HepG2 (cell line): ENCODE results near the gene ZNF674. TPM values are rescaled to one million over a fixed set of nuclear protein-coding genes. Genes with fewer than 3 reads are reported as not detected.

Experiments
- ELF1 ChIP-seq: sonication (generic); formaldehyde crosslinking; IDR thresholded peaks from 2 replicates; pipeline ENCODE4 v1.4.0; 2020; ENCODE audit warnings: missing genetic modification reagents
- GATA4 ChIP-seq: sonication (generic); IDR thresholded peaks from 2 replicates; pipeline ENCODE4 v1.6.1; 2016; ENCODE audit warnings: antibody characterized with exemption, low read depth, borderline replicate concordance
- KLF15 ChIP-seq: sonication (generic); formaldehyde crosslinking; IDR thresholded peaks from 2 replicates; pipeline ENCODE4 v1.8.1; 2023; ENCODE audit warnings: borderline replicate concordance, mild to moderate bottlenecking, inconsistent platforms, missing genetic modification reagents, mixed read lengths
- LBX2 ChIP-seq: sonication (generic); formaldehyde crosslinking; IDR thresholded peaks from 2 replicates; pipeline ENCODE4 v1.5.0; 2020; ENCODE audit warnings: missing genetic modification reagents, mild to moderate bottlenecking, borderline replicate concordance
- NR3C1 ChIP-seq: sonication (generic); formaldehyde crosslinking; IDR thresholded peaks from 2 replicates; pipeline ENCODE4 v1.4.0; 2020; ENCODE audit warnings: missing genetic modification reagents
- RFXANK ChIP-seq: IDR thresholded peaks from 2 replicates; pipeline ENCODE4 v1.6.1; 2016
- RXRA ChIP-seq: sonication (generic); formaldehyde crosslinking; IDR thresholded peaks from 2 replicates; pipeline ENCODE4 v1.5.1; 2020; ENCODE audit warnings: missing genetic modification reagents
- ZBTB21 ChIP-seq: sonication (generic); formaldehyde crosslinking; IDR thresholded peaks from 2 replicates; pipeline ENCODE4 v1.4.0; 2020; ENCODE audit warnings: missing genetic modification reagents
- ZBTB3 ChIP-seq: sonication (generic); formaldehyde crosslinking; IDR thresholded peaks from 2 replicates; pipeline ENCODE4 v1.4.0; 2020; ENCODE audit warnings: low read depth, mild to moderate bottlenecking, moderate library complexity, missing genetic modification reagents, borderline replicate concordance
- ZFP37 ChIP-seq: sonication (generic); formaldehyde crosslinking; IDR thresholded peaks from 2 replicates; pipeline ENCODE4 v1.4.0; 2020; ENCODE audit warnings: missing genetic modification reagents, borderline replicate concordance
- ZNF180 ChIP-seq: sonication (generic); formaldehyde crosslinking; IDR thresholded peaks from 2 replicates; pipeline ENCODE4 v1.4.0; 2020; ENCODE audit warnings: low read depth, missing genetic modification reagents, borderline replicate concordance
- ZNF335 ChIP-seq: sonication (generic); formaldehyde crosslinking; IDR thresholded peaks from 2 replicates; pipeline ENCODE4 v1.4.0; 2020; ENCODE audit warnings: missing genetic modification reagents
- ZNF510 ChIP-seq: sonication (generic); formaldehyde crosslinking; IDR thresholded peaks from 2 replicates; pipeline ENCODE4 v1.4.0; 2020; ENCODE audit warnings: low read depth, mild to moderate bottlenecking, missing genetic modification reagents
- ZNF644 ChIP-seq: IDR thresholded peaks from 2 replicates; pipeline ENCODE4 v1.6.1; 2016; ENCODE audit warnings: low read depth
- ZNF710 ChIP-seq: sonication (generic); formaldehyde crosslinking; IDR thresholded peaks from 2 replicates; pipeline ENCODE4 v1.5.0; 2020; ENCODE audit warnings: mild to moderate bottlenecking, missing genetic modification reagents, borderline replicate concordance
- ZSCAN29 ChIP-seq: sonication (generic); formaldehyde crosslinking; conservative IDR thresholded peaks from 2 replicates; pipeline ENCODE4 v1.4.0; 2020; ENCODE audit warnings: mild to moderate bottlenecking, missing genetic modification reagents
- polyA plus RNA-seq, 8 experiments: library from polyadenylated mRNA; depleted of rRNA in 3 of 8; stranded (reverse) in 7 of 8; unstranded in 1 of 8; fragments of >200 nt; fragmentation: Illumina TruSeq in 4 of 8; extraction: Trizol in 4 of 8; gene quantifications; 2 replicates each; pipeline versions ENCODE4 v1.2.1 to v1.2.3, GENCODE V29; 2011 to 2016; ENCODE audit warnings: low read depth in 4 of 8, missing spikeins in 1 of 8, mixed read lengths in 1 of 8; ENCODE audit not compliant: insufficient read depth in 1 of 8
- total RNA-seq, 5 experiments: library from RNA; depleted of rRNA; stranded (reverse); fragments of >200 nt; fragmentation: Illumina TruSeq; extraction: Trizol; gene quantifications; 2 replicates each; pipeline ENCODE4 v1.2.3, GENCODE V29; 2016; ENCODE audit warnings: low read depth in 1 of 5
- TF ChIP-seq, protein P1 (sequence below): sonication (generic); formaldehyde crosslinking; IDR thresholded peaks from 2 replicates; pipeline ENCODE4 v1.4.0; 2020; ENCODE audit warnings: missing genetic modification reagents
- TF ChIP-seq, protein P2 (sequence below): sonication (generic); formaldehyde crosslinking; IDR thresholded peaks from 2 replicates; pipeline ENCODE4 v1.5.0; 2020; ENCODE audit warnings: mild to moderate bottlenecking, missing genetic modification reagents, borderline replicate concordance

The ZNF674 gene
- total and polyA plus RNA-seq, 2 of the 13 experiments (the other 11 are each of a cell fraction or from before 2014, with no cell fraction given): 2.9 to 3.5 TPM

DNA sequence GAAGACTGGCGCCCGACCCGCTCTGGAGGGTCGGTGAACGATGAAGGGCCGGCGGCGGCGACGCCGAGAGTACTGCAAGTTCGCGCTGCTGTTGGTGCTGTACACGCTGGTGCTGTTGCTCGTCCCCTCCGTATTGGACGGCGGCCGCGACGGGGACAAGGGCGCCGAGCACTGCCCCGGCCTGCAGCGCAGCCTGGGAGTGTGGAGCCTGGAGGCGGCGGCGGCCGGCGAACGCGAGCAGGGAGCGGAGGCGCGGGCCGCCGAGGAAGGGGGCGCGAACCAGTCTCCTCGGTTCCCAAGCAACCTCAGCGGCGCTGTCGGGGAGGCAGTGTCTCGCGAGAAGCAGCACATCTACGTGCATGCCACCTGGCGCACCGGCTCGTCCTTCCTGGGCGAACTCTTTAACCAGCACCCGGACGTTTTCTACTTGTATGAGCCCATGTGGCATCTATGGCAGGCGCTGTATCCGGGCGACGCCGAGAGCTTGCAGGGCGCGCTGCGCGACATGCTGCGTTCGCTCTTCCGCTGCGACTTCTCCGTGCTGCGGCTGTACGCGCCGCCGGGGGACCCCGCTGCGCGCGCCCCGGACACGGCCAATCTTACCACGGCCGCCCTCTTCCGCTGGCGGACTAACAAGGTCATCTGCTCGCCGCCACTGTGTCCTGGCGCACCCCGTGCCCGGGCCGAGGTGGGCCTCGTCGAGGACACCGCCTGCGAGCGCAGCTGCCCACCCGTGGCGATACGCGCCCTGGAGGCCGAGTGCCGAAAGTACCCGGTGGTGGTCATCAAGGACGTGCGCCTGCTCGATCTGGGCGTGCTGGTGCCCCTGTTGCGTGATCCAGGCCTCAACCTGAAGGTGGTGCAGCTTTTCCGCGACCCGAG is 28.9 kb upstream of the ZNF674 start (continued):
- TF ChIP-seq ZNF710 (CRISPR knock-in tag) (no peak), ZSCAN29 (CRISPR knock-in tag) (no peak), RFXANK (no peak), ZFP37 (CRISPR knock-in tag) (no peak), ZNF335 (CRISPR knock-in tag) (no peak), RXRA (CRISPR knock-in tag) (peak; percentile 37; the same call in 1 of the 2 replicates), ZBTB3 (no peak), NR3C1 (CRISPR knock-in tag) (no peak), LBX2 (CRISPR knock-in tag) (0 out of 2 replicates have a peak, but pooled peaks have one; percentile 28), ZNF180 (CRISPR knock-in tag) (no peak), KLF15 (CRISPR knock-in tag) (no peak), ZBTB21 (no peak), ZNF644 (CRISPR knock-in tag) (no peak), ELF1 (0 out of 2 replicates have a peak, but pooled peaks have one; percentile 16), GATA4 (no peak), ZNF510 (CRISPR knock-in tag) (no peak)
- TF ChIP-seq, protein P1, sequence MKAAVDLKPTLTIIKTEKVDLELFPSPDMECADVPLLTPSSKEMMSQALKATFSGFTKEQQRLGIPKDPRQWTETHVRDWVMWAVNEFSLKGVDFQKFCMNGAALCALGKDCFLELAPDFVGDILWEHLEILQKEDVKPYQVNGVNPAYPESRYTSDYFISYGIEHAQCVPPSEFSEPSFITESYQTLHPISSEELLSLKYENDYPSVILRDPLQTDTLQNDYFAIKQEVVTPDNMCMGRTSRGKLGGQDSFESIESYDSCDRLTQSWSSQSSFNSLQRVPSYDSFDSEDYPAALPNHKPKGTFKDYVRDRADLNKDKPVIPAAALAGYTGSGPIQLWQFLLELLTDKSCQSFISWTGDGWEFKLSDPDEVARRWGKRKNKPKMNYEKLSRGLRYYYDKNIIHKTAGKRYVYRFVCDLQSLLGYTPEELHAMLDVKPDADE (CRISPR knock-in tag): no peak
- TF ChIP-seq, protein P2, sequence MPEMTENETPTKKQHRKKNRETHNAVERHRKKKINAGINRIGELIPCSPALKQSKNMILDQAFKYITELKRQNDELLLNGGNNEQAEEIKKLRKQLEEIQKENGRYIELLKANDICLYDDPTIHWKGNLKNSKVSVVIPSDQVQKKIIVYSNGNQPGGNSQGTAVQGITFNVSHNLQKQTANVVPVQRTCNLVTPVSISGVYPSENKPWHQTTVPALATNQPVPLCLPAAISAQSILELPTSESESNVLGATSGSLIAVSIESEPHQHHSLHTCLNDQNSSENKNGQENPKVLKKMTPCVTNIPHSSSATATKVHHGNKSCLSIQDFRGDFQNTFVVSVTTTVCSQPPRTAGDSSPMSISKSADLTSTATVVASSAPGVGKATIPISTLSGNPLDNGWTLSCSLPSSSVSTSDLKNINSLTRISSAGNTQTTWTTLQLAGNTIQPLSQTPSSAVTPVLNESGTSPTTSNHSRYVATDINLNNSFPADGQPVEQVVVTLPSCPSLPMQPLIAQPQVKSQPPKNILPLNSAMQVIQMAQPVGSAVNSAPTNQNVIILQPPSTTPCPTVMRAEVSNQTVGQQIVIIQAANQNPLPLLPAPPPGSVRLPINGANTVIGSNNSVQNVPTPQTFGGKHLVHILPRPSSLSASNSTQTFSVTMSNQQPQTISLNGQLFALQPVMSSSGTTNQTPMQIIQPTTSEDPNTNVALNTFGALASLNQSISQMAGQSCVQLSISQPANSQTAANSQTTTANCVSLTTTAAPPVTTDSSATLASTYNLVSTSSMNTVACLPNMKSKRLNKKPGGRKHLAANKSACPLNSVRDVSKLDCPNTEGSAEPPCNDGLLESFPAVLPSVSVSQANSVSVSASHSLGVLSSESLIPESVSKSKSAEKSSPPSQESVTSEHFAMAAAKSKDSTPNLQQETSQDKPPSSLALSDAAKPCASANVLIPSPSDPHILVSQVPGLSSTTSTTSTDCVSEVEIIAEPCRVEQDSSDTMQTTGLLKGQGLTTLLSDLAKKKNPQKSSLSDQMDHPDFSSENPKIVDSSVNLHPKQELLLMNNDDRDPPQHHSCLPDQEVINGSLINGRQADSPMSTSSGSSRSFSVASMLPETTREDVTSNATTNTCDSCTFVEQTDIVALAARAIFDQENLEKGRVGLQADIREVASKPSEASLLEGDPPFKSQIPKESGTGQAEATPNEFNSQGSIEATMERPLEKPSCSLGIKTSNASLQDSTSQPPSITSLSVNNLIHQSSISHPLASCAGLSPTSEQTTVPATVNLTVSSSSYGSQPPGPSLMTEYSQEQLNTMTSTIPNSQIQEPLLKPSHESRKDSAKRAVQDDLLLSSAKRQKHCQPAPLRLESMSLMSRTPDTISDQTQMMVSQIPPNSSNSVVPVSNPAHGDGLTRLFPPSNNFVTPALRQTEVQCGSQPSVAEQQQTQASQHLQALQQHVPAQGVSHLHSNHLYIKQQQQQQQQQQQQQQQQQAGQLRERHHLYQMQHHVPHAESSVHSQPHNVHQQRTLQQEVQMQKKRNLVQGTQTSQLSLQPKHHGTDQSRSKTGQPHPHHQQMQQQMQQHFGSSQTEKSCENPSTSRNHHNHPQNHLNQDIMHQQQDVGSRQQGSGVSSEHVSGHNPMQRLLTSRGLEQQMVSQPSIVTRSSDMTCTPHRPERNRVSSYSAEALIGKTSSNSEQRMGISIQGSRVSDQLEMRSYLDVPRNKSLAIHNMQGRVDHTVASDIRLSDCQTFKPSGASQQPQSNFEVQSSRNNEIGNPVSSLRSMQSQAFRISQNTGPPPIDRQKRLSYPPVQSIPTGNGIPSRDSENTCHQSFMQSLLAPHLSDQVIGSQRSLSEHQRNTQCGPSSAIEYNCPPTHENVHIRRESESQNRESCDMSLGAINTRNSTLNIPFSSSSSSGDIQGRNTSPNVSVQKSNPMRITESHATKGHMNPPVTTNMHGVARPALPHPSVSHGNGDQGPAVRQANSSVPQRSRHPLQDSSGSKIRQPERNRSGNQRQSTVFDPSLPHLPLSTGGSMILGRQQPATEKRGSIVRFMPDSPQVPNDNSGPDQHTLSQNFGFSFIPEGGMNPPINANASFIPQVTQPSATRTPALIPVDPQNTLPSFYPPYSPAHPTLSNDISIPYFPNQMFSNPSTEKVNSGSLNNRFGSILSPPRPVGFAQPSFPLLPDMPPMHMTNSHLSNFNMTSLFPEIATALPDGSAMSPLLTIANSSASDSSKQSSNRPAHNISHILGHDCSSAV (CRISPR knock-in tag): no peak
